Measurements from ENCODE around the gene TLE5. TPM values are rescaled to one million over a fixed set of nuclear protein-coding genes. Genes with fewer than 3 reads are reported as not detected.

TLE5 gene
- total RNA-seq, 2 donors from 2014 or later: 166 to 254 TPM

- no peak overlapping the region for H3K27ac ChIP-seq
- H3K4me3 ChIP-seq: no peak overlapping the region
- 55 to 56% methylated on average over 15 of the region's 15 CpGs for WGBS, 2 donors
- no peaks in the 10 kb centered on the region for H3K36me3 ChIP-seq (replicated peaks in 1 of 2; ENCODE audit: insufficient read depth in 1 of 2, low read depth in 2 of 2)
- no peak for DNase-seq
- no peak for ATAC-seq
- TF ChIP-seq CTCF (IDR thresholded peaks at IDR 0.05): no peak
- TF ChIP-seq POLR2A (IDR thresholded peaks at IDR 0.05): no peak
- no peaks in the 10 kb centered on the region for H3K9me3 ChIP-seq
- H3K4me1 ChIP-seq: peaks cover 14% of the 10 kb centered on the region
- no peaks in the 10 kb centered on the region for H3K27me3 ChIP-seq
- intact Hi-C loops (cut with DNase I): no loop called here
These were observed 19.6 kb downstream of the TLE5 start for GRCh38 chr19:3042621-3043267.

- Histone ChIP-seq H3K4me1 (peaks cover 7% of the 10 kb centered on the region), H3K27me3 (no peaks in the 10 kb centered on the region), H3K36me3 (replicated peaks in 1 of 2; ENCODE audit: insufficient read depth in 1 of 2, low read depth in 2 of 2) (no peaks in the 10 kb centered on the region), H3K9me3 (no peaks in the 10 kb centered on the region), H3K4me3 (no peak overlapping the region), H3K27ac (no peak overlapping the region)
- intact Hi-C loops (cut with DNase I): no loop called here
- 43 to 58% methylated on average over 20 to 22 of the region's 40 CpGs for WGBS, 2 donors
- DNase-seq (no peak), ATAC-seq (no peak)
- TF ChIP-seq POLR2A (IDR thresholded peaks at IDR 0.05): no peak
- no peak for TF ChIP-seq CTCF (IDR thresholded peaks at IDR 0.05)
These were observed 20.3 kb downstream of the TLE5 start for GRCh38 chr19:3041761-3042620.

GRCh38 chr19:3041327-3041726 is 21.0 kb downstream of the TLE5 start:
- Histone ChIP-seq H3K27ac (no peak overlapping the region), H3K9me3 (no peaks in the 10 kb centered on the region), H3K4me3 (no peak overlapping the region), H3K36me3 (replicated peaks in 1 of 2; ENCODE audit: insufficient read depth in 1 of 2, low read depth in 2 of 2) (no peaks in the 10 kb centered on the region), H3K4me1 (peaks cover 14% of the 10 kb centered on the region), H3K27me3 (no peaks in the 10 kb centered on the region)
- ATAC-seq (no peak), DNase-seq (no peak)
- 80 to 86% methylated on average over 11 of the region's 12 CpGs for WGBS, 2 donors
- intact Hi-C loops (cut with DNase I): no loop called here
- TF ChIP-seq CTCF (IDR thresholded peaks at IDR 0.05): no peak
- no peak for TF ChIP-seq POLR2A (IDR thresholded peaks at IDR 0.05)

- Histone ChIP-seq H3K9me3 (no peaks in the 10 kb centered on the region), H3K36me3 (replicated peaks in 1 of 2; ENCODE audit: insufficient read depth in 1 of 2, low read depth in 2 of 2) (no peaks in the 10 kb centered on the region), H3K4me1 (peaks cover 21% of the 10 kb centered on the region), H3K4me3 (no peak overlapping the region), H3K27ac (peak overlapping the region in 2 of 4 donors; percentile 29 to 45), H3K27me3 (no peaks in the 10 kb centered on the region)
- intact Hi-C loops (cut with DNase I): loop anchor here (10.0 kb wide), 1 partner anchor 75 kb away; no protein-coding TSS in a partner anchor
- no peak for TF ChIP-seq POLR2A (IDR thresholded peaks at IDR 0.05)
- TF ChIP-seq CTCF (IDR thresholded peaks at IDR 0.05): peak in 5 of 7 experiments; percentile 28 to 54 (median 48)
- WGBS, 2 donors: 48 to 61% methylated on average over 9 to 17 of the region's 17 CpGs
- peak; percentile 60 to 74 (median 68) for DNase-seq
- no peak for ATAC-seq
These were observed 22.6 kb downstream of the TLE5 start for GRCh38 chr19:3039641-3040077.
